Fibroblast of pulmonary artery (primary cell): ENCODE data around the gene RNF224.

Experiments used
- DNase-seq: peaks from one replicate; pipeline ENCODE4 v3.0.0-alpha.2; 2010; ENCODE audit warnings: low read depth
- H3K4me3 ChIP-seq: replicated peaks from 2 replicates; pipeline ENCODE4 v1.5.1; 2011; ENCODE audit warnings: low read depth, mild to moderate bottlenecking, control low read depth, low read length, moderate library complexity
- CTCF ChIP-seq: IDR thresholded peaks from 2 replicates; pipeline ENCODE4 v1.5.1; 2011; ENCODE audit warnings: mild to moderate bottlenecking, control low read depth, low read length, inconsistent platforms; ENCODE audit errors: missing control alignments

The RNF224 gene

GRCh38 chr9:137188086-137188489, 39.2 kb upstream of the RNF224 start:
- no peak for TF ChIP-seq CTCF
- DNase-seq = no peak
- peak overlapping the region; percentile 94 for H3K4me3 ChIP-seq

DNA sequence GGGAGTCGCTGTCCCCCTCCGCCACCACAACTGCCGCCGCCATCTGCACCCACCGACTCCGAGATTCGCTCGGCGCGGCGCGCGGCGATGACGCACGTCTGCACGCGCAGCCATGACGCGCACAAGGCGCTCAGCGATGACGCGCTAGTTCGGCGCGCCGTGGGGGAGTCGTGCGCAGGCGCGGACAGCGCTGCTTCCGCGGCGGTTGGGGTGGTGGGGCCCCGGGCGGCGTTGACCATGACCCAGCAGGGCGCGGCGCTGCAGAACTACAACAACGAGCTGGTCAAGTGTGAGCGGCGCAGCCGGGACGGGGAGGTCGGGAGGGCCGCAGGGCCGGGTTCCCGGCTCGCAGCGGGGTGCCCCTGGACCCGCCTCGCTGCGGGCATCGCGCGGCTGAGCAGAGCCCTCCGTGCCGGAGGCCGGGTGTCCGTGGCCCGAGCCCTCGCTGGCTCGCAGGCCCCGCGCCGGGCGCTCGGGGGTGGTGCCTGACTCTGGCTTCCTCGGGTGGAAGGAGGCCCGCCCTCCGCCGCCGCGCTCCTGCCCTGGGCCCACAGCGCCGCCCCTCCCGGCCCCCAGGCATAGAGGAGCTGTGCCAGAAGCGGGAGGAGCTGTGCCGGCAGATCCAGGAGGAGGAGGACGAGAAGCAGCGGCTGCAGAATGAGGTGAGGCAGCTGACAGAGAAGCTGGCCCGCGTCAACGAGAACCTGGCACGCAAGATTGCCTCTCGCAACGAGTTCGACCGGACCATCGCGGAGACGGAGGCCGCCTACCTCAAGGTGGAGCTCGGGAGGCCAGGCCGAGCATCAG, 38.6 kb upstream of the RNF224 start, which contains the start of the genes ANAPC2 and SSNA1:
Gene ANAPC2, minus strand, starts transcription at position 71 of the 807 bp plus-strand sequence. Its CDS starts 28 bp downstream, at position 43.
Gene SSNA1, plus strand, starts transcription at position 187 of the 807 bp plus-strand sequence. Its CDS starts 51 bp downstream, at position 238.
- peak; percentile 96 for DNase-seq
- peak within 1 kb of the TSS; percentile 94 for H3K4me3 ChIP-seq
- TF ChIP-seq CTCF = peak; percentile 43

GRCh38 chr9:137189297-137190295, 37.7 kb upstream of the RNF224 start:
- no peak for DNase-seq
- TF ChIP-seq CTCF = no peak
- H3K4me3 ChIP-seq = peak overlapping the region; percentile 94

- no peak for DNase-seq
- H3K4me3 ChIP-seq = no peak overlapping the region
- no peak for TF ChIP-seq CTCF
These were observed 36.9 kb upstream of the RNF224 start for GRCh38 chr9:137190315-137190856.

DNA sequence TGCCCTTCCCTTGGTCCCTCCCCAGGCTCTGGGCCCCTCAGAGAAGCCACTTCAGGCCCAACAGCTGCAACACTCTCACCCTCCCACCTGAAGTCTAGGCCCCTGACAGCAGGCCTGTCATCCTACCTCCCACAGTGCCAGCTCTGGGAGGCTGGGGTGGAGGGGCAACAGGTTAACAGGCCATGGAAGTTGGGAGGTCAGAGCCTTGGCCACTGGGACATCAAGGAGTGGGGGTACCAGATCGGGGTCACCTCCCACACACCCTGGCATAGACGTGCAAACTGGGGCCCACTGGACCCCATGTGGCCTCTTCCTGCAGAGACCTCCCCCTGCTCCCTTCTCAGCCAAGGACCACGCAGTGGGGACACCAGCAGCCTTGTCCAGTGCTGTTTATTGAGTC, 36.1 kb upstream of the RNF224 start:
- DNase-seq = no peak
- no peak overlapping the region for H3K4me3 ChIP-seq
- TF ChIP-seq CTCF = no peak

- H3K4me3 ChIP-seq = no peak overlapping the region
- DNase-seq = no peak
- no peak for TF ChIP-seq CTCF
These were observed 35.4 kb upstream of the RNF224 start for GRCh38 chr9:137191691-137192447.
